ENCODE results near the gene ST6GALNAC3. TPM values are rescaled to one million over a fixed set of nuclear protein-coding genes. Genes with fewer than 3 reads are reported as not detected.

The ST6GALNAC3 gene
- total RNA-seq, 2 donors from 2014 or later = 2.5 to 5.7 TPM

DNA sequence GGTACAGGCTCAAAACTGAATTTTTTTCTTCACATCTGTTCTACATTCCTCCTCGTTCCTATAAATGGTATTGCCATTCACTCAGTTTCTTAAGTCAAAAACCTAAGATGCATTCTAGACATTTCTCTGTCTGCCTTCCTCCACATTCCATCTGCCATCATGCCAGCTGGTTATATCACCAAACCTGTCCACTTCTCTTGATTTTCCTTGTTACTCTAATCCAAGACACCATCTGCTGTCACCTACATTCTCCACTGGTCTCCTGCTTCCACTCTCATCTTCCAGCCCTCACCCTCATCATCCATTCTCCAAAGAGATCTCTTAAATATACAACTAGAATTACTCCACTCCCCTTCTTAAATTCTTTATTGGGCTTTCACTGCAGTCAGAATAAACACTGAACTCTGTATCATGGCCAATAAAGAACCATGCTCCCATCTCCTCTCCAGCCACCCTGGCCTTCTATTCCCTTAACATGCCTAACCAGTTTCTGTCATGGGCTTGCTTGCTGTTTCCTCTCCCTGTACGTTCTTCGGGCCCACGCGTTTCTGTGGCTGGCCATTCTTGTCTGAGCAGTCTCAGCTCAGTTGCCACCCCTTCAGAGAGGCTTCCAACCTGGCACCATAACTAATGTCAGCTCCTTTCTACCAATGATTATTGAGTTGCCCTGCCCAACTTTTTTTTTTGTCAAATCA lies 278.3 kb downstream of the ST6GALNAC3 start:
- no peak overlapping the region for H3K9ac ChIP-seq (ENCODE audit: low read depth in 2 of 2, low read length in 2 of 2)
- no peak overlapping the region for H3K27ac ChIP-seq
- no peak overlapping the region for H3K4me3 ChIP-seq
- H3K27me3 ChIP-seq = no peaks in the 10 kb centered on the region
- no peaks in the 10 kb centered on the region for H3K36me3 ChIP-seq
- DNase-seq = no peak
- intact Hi-C loops (cut with DNase I) = no loop called here
- H3K9me3 ChIP-seq = no peaks in the 10 kb centered on the region
- TF ChIP-seq, protein P1, sequence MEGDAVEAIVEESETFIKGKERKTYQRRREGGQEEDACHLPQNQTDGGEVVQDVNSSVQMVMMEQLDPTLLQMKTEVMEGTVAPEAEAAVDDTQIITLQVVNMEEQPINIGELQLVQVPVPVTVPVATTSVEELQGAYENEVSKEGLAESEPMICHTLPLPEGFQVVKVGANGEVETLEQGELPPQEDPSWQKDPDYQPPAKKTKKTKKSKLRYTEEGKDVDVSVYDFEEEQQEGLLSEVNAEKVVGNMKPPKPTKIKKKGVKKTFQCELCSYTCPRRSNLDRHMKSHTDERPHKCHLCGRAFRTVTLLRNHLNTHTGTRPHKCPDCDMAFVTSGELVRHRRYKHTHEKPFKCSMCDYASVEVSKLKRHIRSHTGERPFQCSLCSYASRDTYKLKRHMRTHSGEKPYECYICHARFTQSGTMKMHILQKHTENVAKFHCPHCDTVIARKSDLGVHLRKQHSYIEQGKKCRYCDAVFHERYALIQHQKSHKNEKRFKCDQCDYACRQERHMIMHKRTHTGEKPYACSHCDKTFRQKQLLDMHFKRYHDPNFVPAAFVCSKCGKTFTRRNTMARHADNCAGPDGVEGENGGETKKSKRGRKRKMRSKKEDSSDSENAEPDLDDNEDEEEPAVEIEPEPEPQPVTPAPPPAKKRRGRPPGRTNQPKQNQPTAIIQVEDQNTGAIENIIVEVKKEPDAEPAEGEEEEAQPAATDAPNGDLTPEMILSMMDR (IDR thresholded peaks at IDR 0.05) = no peak
- H3K4me1 ChIP-seq = no peaks in the 10 kb centered on the region

DNA sequence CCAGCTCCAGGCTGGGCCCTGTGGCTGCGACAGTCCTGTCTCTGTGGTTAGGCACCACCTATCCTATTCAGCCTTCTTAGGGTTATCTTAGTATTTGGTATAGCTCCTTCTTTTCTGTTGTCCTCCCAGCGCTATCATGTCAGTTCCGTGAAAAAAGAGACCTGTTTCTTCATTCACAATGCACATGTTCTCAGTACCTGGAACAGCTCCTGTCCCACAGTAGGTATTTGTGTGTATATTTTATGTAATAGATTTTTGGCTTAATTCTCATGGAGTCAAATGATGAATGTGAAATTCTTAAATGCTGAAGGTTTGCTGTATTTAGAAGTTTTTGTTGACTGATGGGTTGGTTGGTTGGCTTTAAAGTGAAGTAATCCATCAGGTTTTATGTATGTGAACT lies 279.7 kb downstream of the ST6GALNAC3 start:
- TF ChIP-seq, protein P1 (IDR thresholded peaks at IDR 0.05) = no peak
- Histone ChIP-seq H3K9ac (ENCODE audit: low read depth in 2 of 2, low read length in 2 of 2) (no peak overlapping the region), H3K4me3 (no peak overlapping the region), H3K9me3 (no peaks in the 10 kb centered on the region), H3K36me3 (no peaks in the 10 kb centered on the region), H3K27me3 (no peaks in the 10 kb centered on the region), H3K4me1 (no peaks in the 10 kb centered on the region), H3K27ac (no peak overlapping the region)
- intact Hi-C loops (cut with DNase I) = no loop called here
- DNase-seq = no peak

DNA sequence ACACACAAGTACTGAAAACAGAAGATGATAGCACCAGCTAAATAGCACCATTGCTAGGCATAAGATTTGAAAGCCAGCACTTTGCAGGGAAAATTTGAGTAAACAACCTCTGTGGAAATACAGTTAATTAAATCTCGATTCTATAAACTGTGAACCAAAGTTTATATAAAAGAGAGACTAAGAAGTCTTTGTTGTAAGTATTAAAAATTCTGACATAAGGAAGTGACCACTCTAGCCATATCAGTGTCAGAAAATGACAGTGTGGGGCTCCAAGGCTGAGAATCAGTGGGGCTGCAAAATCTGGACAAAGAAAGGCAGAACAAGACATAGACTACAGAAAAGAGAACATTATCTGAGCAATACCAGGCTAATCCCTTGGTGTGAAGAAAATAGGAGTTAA lies 292.2 kb downstream of the ST6GALNAC3 start:
- Histone ChIP-seq H3K27ac (no peak overlapping the region), H3K27me3 (no peaks in the 10 kb centered on the region), H3K4me3 (no peak overlapping the region), H3K9ac (ENCODE audit: low read depth in 2 of 2, low read length in 2 of 2) (no peak overlapping the region), H3K9me3 (no peaks in the 10 kb centered on the region), H3K36me3 (no peaks in the 10 kb centered on the region), H3K4me1 (no peaks in the 10 kb centered on the region)
- TF ChIP-seq, protein P1 (IDR thresholded peaks at IDR 0.05) = no peak
- intact Hi-C loops (cut with DNase I) = no loop called here
- DNase-seq = no peak

DNA sequence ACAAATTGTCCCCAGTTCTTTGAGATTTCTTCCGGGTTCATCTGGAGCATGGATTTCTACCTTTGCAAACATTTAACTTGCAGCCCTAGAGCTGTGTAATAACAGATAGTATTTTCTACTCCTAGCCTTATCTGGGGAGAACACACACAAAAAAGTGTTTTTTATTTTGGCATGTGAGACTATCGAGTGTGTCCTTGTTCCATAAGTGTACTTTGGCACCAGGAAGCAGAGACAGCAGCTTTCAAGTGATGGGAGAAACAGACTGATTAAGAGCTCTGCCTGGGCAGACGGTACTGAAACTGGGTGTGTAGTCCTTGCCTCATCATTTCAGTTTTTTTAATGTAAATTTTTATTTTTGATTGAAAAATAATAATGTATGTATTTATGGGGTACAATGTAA lies 297.4 kb downstream of the ST6GALNAC3 start:
- Histone ChIP-seq H3K4me1 (no peaks in the 10 kb centered on the region), H3K9me3 (no peaks in the 10 kb centered on the region), H3K4me3 (no peak overlapping the region), H3K9ac (ENCODE audit: low read depth in 2 of 2, low read length in 2 of 2) (no peak overlapping the region), H3K27me3 (no peaks in the 10 kb centered on the region), H3K27ac (no peak overlapping the region), H3K36me3 (no peaks in the 10 kb centered on the region)
- DNase-seq = no peak
- intact Hi-C loops (cut with DNase I) = no loop called here
- TF ChIP-seq, protein P1 (IDR thresholded peaks at IDR 0.05) = no peak

DNA sequence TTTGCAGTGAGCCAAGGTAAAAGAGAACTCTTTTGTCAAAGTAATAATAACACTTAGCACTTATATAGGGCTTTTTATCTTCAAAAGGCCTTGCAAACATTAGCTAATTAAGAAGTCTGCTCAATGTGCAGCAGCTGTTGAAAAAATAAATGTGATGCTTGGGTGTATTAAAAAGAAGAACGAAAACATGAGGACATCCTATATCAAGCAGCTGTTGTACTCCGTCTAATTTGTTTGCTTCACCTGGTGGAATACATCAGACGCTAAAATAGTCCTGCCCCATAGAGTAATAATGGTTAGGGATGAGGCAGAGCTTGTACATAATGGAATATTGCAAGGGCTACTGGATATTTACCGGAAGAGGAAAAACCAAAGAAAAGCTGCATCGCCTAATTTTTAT lies 299.5 kb downstream of the ST6GALNAC3 start:
- TF ChIP-seq, protein P1 (IDR thresholded peaks at IDR 0.05) = no peak
- Histone ChIP-seq H3K4me1 (no peaks in the 10 kb centered on the region), H3K9ac (ENCODE audit: low read depth in 2 of 2, low read length in 2 of 2) (no peak overlapping the region), H3K9me3 (no peaks in the 10 kb centered on the region), H3K27ac (no peak overlapping the region), H3K27me3 (no peaks in the 10 kb centered on the region), H3K4me3 (no peak overlapping the region), H3K36me3 (no peaks in the 10 kb centered on the region)
- intact Hi-C loops (cut with DNase I) = no loop called here
- no peak for DNase-seq

Data from colonic mucosa (tissue), 4 donors.